Left lung (tissue), 10 donors: Measurements from ENCODE around the gene PSMD13. TPM values are rescaled to one million over a fixed set of nuclear protein-coding genes. Genes with fewer than 3 reads are reported as not detected.

Experiments used
- ATAC-seq: fragments of 200-7000 bp; cut with Tn5 transposase; one replicate; pipeline ENCODE4 v1.9.1; 2020; ENCODE audit warnings: moderate library complexity
- DNase-seq, 4 donors: peaks; one replicate each; pipeline ENCODE4 v3.0.0-alpha.2; 2013 to 2020
- H3K27ac ChIP-seq, 2 donors: fragments of 200-600 bp; sonication (generic) in 1 of 2; one replicate each; pipeline versions ENCODE4 v1.5.0 to v1.8.0; 2020 to 2021
- H3K27me3 ChIP-seq, 2 donors: fragments of 200-600 bp; sonication (generic) in 1 of 2; one replicate each; pipeline versions ENCODE4 v1.5.0 to v1.8.0; 2020 to 2021
- H3K36me3 ChIP-seq, 2 donors: fragments of 200-600 bp; sonication (generic) in 1 of 2; one replicate each; pipeline versions ENCODE4 v1.5.0 to v1.8.0; 2020 to 2021
- H3K4me1 ChIP-seq, 2 donors: fragments of 200-600 bp; one replicate each; pipeline ENCODE4 v1.8.0; 2021
- H3K4me3 ChIP-seq, 2 donors: fragments of 200-600 bp; sonication (generic) in 1 of 2; one replicate each; pipeline versions ENCODE4 v1.5.0 to v1.8.0; 2020 to 2021; ENCODE audit warnings: mild to moderate bottlenecking in 1 of 2
- H3K9me3 ChIP-seq, 2 donors: fragments of 200-600 bp; sonication (generic) in 1 of 2; one replicate each; pipeline versions ENCODE4 v1.5.0 to v1.8.0; 2020 to 2021
- intact Hi-C, 2 donors: fragments of 100-400 bp; cut with DNase I; formaldehyde crosslinking; loops; one replicate each; pipeline versions ENCODE4 v1.11.2 to v1.14.2; 2022
- polyA plus RNA-seq, 6 donors: library from polyadenylated mRNA; unstranded; fragments of 120-200 nt; gene quantifications; one replicate each; pipeline ENCODE4 v1.2.1, GENCODE V29; 2013; ENCODE audit not compliant: insufficient read length in 6 of 6
- total RNA-seq, 2 donors: library from RNA; stranded (reverse); fragmentation: NEBNext Ultra II Directional; extraction: Animal tissue kit (Norgen Biotek cat#: 25700); gene quantifications; one replicate each; pipeline ENCODE4 v1.2.1, GENCODE V29; 2021
- TF ChIP-seq, protein P1 (sequence below), 2 donors: fragments of 200-600 bp; sonication (generic) in 1 of 2; IDR thresholded peaks; one replicate each; pipeline versions ENCODE4 v1.5.0 to v1.8.0; 2021; ENCODE audit warnings: antibody characterized with exemption in 2 of 2
- donor health status: DM: no; HTN: yes; CAD: no.
- donor health status: DM: no; HTN: no; CAD: no.

Gene PSMD13
- total and polyA plus RNA-seq, 8 donors, result 78.0 to 157 (median 147) TPM

GRCh38 chr11:299951-300735 lies 63.4 kb downstream of the PSMD13 start:
- intact Hi-C loops, result no loop called here
- Histone ChIP-seq H3K27ac (no peak overlapping the region), H3K27me3 (peaks cover 7 to 55% of the 10 kb centered on the region in 2 donors), H3K36me3 (peaks cover 0 to 7% of the 10 kb centered on the region in 2 donors), H3K9me3 (no peaks in the 10 kb centered on the region), H3K4me1 (peaks cover 0 to 25% of the 10 kb centered on the region in 2 donors), H3K4me3 (no peak overlapping the region)
- ATAC-seq (no peak), DNase-seq (peak in 2 of 4 donors; percentile 70 to 75)
- TF ChIP-seq, protein P1, sequence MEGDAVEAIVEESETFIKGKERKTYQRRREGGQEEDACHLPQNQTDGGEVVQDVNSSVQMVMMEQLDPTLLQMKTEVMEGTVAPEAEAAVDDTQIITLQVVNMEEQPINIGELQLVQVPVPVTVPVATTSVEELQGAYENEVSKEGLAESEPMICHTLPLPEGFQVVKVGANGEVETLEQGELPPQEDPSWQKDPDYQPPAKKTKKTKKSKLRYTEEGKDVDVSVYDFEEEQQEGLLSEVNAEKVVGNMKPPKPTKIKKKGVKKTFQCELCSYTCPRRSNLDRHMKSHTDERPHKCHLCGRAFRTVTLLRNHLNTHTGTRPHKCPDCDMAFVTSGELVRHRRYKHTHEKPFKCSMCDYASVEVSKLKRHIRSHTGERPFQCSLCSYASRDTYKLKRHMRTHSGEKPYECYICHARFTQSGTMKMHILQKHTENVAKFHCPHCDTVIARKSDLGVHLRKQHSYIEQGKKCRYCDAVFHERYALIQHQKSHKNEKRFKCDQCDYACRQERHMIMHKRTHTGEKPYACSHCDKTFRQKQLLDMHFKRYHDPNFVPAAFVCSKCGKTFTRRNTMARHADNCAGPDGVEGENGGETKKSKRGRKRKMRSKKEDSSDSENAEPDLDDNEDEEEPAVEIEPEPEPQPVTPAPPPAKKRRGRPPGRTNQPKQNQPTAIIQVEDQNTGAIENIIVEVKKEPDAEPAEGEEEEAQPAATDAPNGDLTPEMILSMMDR (IDR thresholded peaks at IDR 0.05), result no peak

Other genes starting within 250 kb of the PSMD13 start
- gene SCGB1C1, start 43.9 kb upstream of the PSMD13 start, total RNA-seq, result not detected
- not detected for gene SCGB1C1, start 43.9 kb upstream of the PSMD13 start, polyA plus RNA-seq
- gene BET1L, start 29.6 kb upstream of the PSMD13 start, total RNA-seq, result 10 to 100 TPM; 46.0 to 53.6 TPM
- 10 to 100 TPM; 36.1 to 50.7 (median 40.5) TPM for gene BET1L, start 29.6 kb upstream of the PSMD13 start, polyA plus RNA-seq
- gene RIC8A, start 29.3 kb upstream of the PSMD13 start, total RNA-seq, result 100 to 1,000 TPM; 100 to 117 TPM
- gene RIC8A, start 29.3 kb upstream of the PSMD13 start, polyA plus RNA-seq, result 10 to 100 TPM; 74.4 to 85.1 (median 76.6) TPM
- gene SIRT3, start 634 bp upstream of the PSMD13 start, total RNA-seq, result 10 to 100 TPM; 13.5 to 15.1 TPM
- gene SIRT3, start 634 bp upstream of the PSMD13 start, polyA plus RNA-seq, result 10 to 100 TPM; 28.6 to 36.6 (median 29.8) TPM
- gene NLRP6, start 41.4 kb downstream of the PSMD13 start, total RNA-seq, result 1 to 10 TPM in 1 of 2 donors, under 1 TPM in 1; 0.26 to 1.5 TPM
- gene NLRP6, start 41.4 kb downstream of the PSMD13 start, polyA plus RNA-seq, result under 1 TPM in 2 of 6 donors, not detected in 4; 0.06 to 0.08 TPM
- gene PGGHG, start 52.1 kb downstream of the PSMD13 start, total RNA-seq, result 10 to 100 TPM; 47.7 to 75.3 TPM
- 10 to 100 TPM; 14.2 to 22.9 (median 19.5) TPM for gene PGGHG, start 52.1 kb downstream of the PSMD13 start, polyA plus RNA-seq
- gene IFITM5, start 62.5 kb downstream of the PSMD13 start, total RNA-seq, result not detected
- gene IFITM5, start 62.5 kb downstream of the PSMD13 start, polyA plus RNA-seq, result under 1 TPM in 4 of 6 donors, not detected in 2; 0.18 to 0.91 (median 0.57) TPM
- gene IFITM2, start 70.8 kb downstream of the PSMD13 start, total RNA-seq, result 100 to 1,000 TPM; 398 to 886 TPM
- 100 to 1,000 TPM; 106 to 184 (median 152) TPM for gene IFITM2, start 70.8 kb downstream of the PSMD13 start, polyA plus RNA-seq
- gene IFITM1, start 77.1 kb downstream of the PSMD13 start, total RNA-seq, result 100 to 1,000 TPM in 1 of 2 donors, 10 to 100 TPM in 1; 98.7 to 149 TPM
- 10 to 100 TPM in 5 of 6 donors, 1 to 10 TPM in 1; 6.3 to 20.1 (median 13.7) TPM for gene IFITM1, start 77.1 kb downstream of the PSMD13 start, polyA plus RNA-seq
- 1,000 to 10,000 TPM in 1 of 2 donors, 100 to 1,000 TPM in 1; 724 to 1,115 TPM for gene IFITM3, start 83.9 kb downstream of the PSMD13 start, total RNA-seq
- gene IFITM3, start 83.9 kb downstream of the PSMD13 start, polyA plus RNA-seq, result 100 to 1,000 TPM; 269 to 498 (median 350) TPM
- 1 to 10 TPM; 1.4 to 2.3 TPM for gene B4GALNT4, start 132.5 kb downstream of the PSMD13 start, total RNA-seq
- 10 to 100 TPM; 47.9 to 78.7 (median 59.0) TPM for gene B4GALNT4, start 132.5 kb downstream of the PSMD13 start, polyA plus RNA-seq
- 10 to 100 TPM; 43.3 to 48.6 TPM for gene PKP3, start 157.2 kb downstream of the PSMD13 start, total RNA-seq
- gene PKP3, start 157.2 kb downstream of the PSMD13 start, polyA plus RNA-seq, result 10 to 100 TPM; 11.0 to 15.5 (median 12.6) TPM
- gene SIGIRR, start 178.0 kb downstream of the PSMD13 start, total RNA-seq, result 10 to 100 TPM; 59.0 to 74.8 TPM
- gene SIGIRR, start 178.0 kb downstream of the PSMD13 start, polyA plus RNA-seq, result 10 to 100 TPM; 24.2 to 43.7 (median 30.3) TPM
- 10 to 100 TPM; 20.2 to 28.0 TPM for gene ANO9, start 205.0 kb downstream of the PSMD13 start, total RNA-seq
- 1 to 10 TPM; 4.0 to 9.5 (median 7.3) TPM for gene ANO9, start 205.0 kb downstream of the PSMD13 start, polyA plus RNA-seq
- gene PTDSS2, start 213.3 kb downstream of the PSMD13 start, total RNA-seq, result 10 to 100 TPM; 25.6 to 27.9 TPM
- gene PTDSS2, start 213.3 kb downstream of the PSMD13 start, polyA plus RNA-seq, result 10 to 100 TPM; 21.5 to 30.3 (median 24.8) TPM